ENCODE measurements around the gene VCAN.

DNA sequence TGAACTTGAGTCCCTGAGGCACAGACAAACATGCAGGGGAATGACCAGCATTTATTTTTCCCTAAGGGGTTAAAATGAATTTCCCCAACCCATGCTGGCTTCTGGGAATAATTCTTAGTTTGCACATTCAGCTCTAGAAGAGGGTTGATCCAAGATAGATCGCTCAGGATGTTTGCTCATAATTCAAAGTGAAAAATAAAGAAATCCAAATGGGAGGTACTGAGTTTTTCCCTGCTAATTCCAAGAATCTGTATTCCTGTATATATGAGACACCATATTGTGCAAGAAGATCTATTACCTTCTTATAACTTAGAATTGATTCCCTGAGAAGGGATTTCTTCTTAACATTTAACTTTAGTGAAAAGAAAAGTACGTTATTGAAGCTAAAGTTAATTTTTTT is 96.2 kb downstream of the VCAN start:
- TF ChIP-seq, protein P1, sequence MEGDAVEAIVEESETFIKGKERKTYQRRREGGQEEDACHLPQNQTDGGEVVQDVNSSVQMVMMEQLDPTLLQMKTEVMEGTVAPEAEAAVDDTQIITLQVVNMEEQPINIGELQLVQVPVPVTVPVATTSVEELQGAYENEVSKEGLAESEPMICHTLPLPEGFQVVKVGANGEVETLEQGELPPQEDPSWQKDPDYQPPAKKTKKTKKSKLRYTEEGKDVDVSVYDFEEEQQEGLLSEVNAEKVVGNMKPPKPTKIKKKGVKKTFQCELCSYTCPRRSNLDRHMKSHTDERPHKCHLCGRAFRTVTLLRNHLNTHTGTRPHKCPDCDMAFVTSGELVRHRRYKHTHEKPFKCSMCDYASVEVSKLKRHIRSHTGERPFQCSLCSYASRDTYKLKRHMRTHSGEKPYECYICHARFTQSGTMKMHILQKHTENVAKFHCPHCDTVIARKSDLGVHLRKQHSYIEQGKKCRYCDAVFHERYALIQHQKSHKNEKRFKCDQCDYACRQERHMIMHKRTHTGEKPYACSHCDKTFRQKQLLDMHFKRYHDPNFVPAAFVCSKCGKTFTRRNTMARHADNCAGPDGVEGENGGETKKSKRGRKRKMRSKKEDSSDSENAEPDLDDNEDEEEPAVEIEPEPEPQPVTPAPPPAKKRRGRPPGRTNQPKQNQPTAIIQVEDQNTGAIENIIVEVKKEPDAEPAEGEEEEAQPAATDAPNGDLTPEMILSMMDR (conservative IDR thresholded peaks at IDR 0.05; ENCODE audit: low read length): no peak
- TF ChIP-seq EZH2phosphoT487 (IDR thresholded peaks at IDR 0.05; ENCODE audit: borderline replicate concordance, low read depth, low read length): no peak
